Measurements from ENCODE around the gene LEUTX. TPM values are rescaled to one million over a fixed set of nuclear protein-coding genes. Genes with fewer than 3 reads are reported as not detected.
A peak's percentile ranks its signal among the peaks of the same experiment; 100 is the strongest.

The LEUTX gene
- total RNA-seq, 1 experiment from 2014 or later: not detected

- peak; percentile 53 for DNase-seq
- Histone ChIP-seq H3K27me3 (ENCODE audit: control insufficient read depth, insufficient read depth, low read length) (no peaks in the 10 kb centered on the region), H3K4me3 (ENCODE audit: insufficient read depth, low read depth, low read length) (peak overlapping the region; percentile 81; the same call in 1 of the 2 replicates)
These were observed 45.0 kb downstream of the LEUTX start for GRCh38 chr19:39823686-39824085.

GRCh38 chr19:39824143-39825092, 45.8 kb downstream of the LEUTX start:
- peak overlapping the region; percentile 81 for H3K4me3 ChIP-seq (ENCODE audit: insufficient read depth, low read depth, low read length)
- H3K36me3 ChIP-seq (replicated peaks; ENCODE audit: control insufficient read depth, insufficient read depth, low read length): no peaks in the 10 kb centered on the region
- peak; percentile 96 for DNase-seq
- no peaks in the 10 kb centered on the region for H3K27me3 ChIP-seq (ENCODE audit: control insufficient read depth, insufficient read depth, low read length)

More at GRCh38 chr19:39823686-39824085, 45.0 kb downstream of the LEUTX start:
- no peaks in the 10 kb centered on the region for H3K36me3 ChIP-seq (replicated peaks; ENCODE audit: control insufficient read depth, insufficient read depth, low read length)

- H3K36me3 ChIP-seq (replicated peaks; ENCODE audit: control insufficient read depth, insufficient read depth, low read length): no peaks in the 10 kb centered on the region; the same call in none of the 2 replicates
- peak overlapping the region; percentile 30 for H3K4me3 ChIP-seq (ENCODE audit: insufficient read depth, low read depth, low read length)
- no peaks in the 10 kb centered on the region for H3K27me3 ChIP-seq (ENCODE audit: control insufficient read depth, insufficient read depth, low read length)
These were observed 46.4 kb downstream of the LEUTX start for GRCh38 chr19:39825093-39825463.

GRCh38 chr19:39825531-39826076, 47.0 kb downstream of the LEUTX start:
- Histone ChIP-seq H3K27me3 (ENCODE audit: control insufficient read depth, insufficient read depth, low read length) (no peaks in the 10 kb centered on the region), H3K4me3 (ENCODE audit: insufficient read depth, low read depth, low read length) (no peak overlapping the region), H3K36me3 (replicated peaks; ENCODE audit: control insufficient read depth, insufficient read depth, low read length) (no peaks in the 10 kb centered on the region; the same call in none of the 2 replicates)
- DNase-seq: peak; percentile 51

More at GRCh38 chr19:39825093-39825463, 46.4 kb downstream of the LEUTX start:
- peak; percentile 54 for DNase-seq

GRCh38 chr19:39826311-39826945, 47.8 kb downstream of the LEUTX start:
- Histone ChIP-seq H3K36me3 (replicated peaks; ENCODE audit: control insufficient read depth, insufficient read depth, low read length) (peaks cover 2% of the 10 kb centered on the region), H3K4me3 (ENCODE audit: insufficient read depth, low read depth, low read length) (no peak overlapping the region), H3K27me3 (ENCODE audit: control insufficient read depth, insufficient read depth, low read length) (no peaks in the 10 kb centered on the region)
- DNase-seq: peak; percentile 49

- H3K4me3 ChIP-seq (ENCODE audit: insufficient read depth, low read depth, low read length): no peak overlapping the region
- no peaks in the 10 kb centered on the region for H3K27me3 ChIP-seq (ENCODE audit: control insufficient read depth, insufficient read depth, low read length)
- peaks cover 2% of the 10 kb centered on the region for H3K36me3 ChIP-seq (replicated peaks; ENCODE audit: control insufficient read depth, insufficient read depth, low read length)
- no peak for DNase-seq
These were observed 48.6 kb downstream of the LEUTX start for GRCh38 chr19:39827216-39827615.

- no peaks in the 10 kb centered on the region for H3K27me3 ChIP-seq (ENCODE audit: control insufficient read depth, insufficient read depth, low read length)
- peak; percentile 49 for DNase-seq
- H3K36me3 ChIP-seq (replicated peaks; ENCODE audit: control insufficient read depth, insufficient read depth, low read length): peaks cover 2% of the 10 kb centered on the region
- no peak overlapping the region for H3K4me3 ChIP-seq (ENCODE audit: insufficient read depth, low read depth, low read length)
These were observed 49.5 kb downstream of the LEUTX start for GRCh38 chr19:39828015-39828653.

GRCh38 chr19:39828654-39829032, 50.0 kb downstream of the LEUTX start:
- no peak for DNase-seq
- H3K36me3 ChIP-seq (replicated peaks; ENCODE audit: control insufficient read depth, insufficient read depth, low read length): peaks cover 2% of the 10 kb centered on the region
- no peaks in the 10 kb centered on the region for H3K27me3 ChIP-seq (ENCODE audit: control insufficient read depth, insufficient read depth, low read length)
- H3K4me3 ChIP-seq (ENCODE audit: insufficient read depth, low read depth, low read length): no peak overlapping the region

GRCh38 chr19:39829702-39830275, 51.1 kb downstream of the LEUTX start:
- peaks cover 7% of the 10 kb centered on the region for H3K36me3 ChIP-seq (replicated peaks; ENCODE audit: control insufficient read depth, insufficient read depth, low read length)
- H3K27me3 ChIP-seq (ENCODE audit: control insufficient read depth, insufficient read depth, low read length): no peaks in the 10 kb centered on the region
- no peak overlapping the region for H3K4me3 ChIP-seq (ENCODE audit: insufficient read depth, low read depth, low read length)
- DNase-seq: no peak

- peaks cover 10% of the 10 kb centered on the region for H3K36me3 ChIP-seq (replicated peaks; ENCODE audit: control insufficient read depth, insufficient read depth, low read length)
- no peak overlapping the region for H3K4me3 ChIP-seq (ENCODE audit: insufficient read depth, low read depth, low read length)
- DNase-seq: no peak
- no peaks in the 10 kb centered on the region for H3K27me3 ChIP-seq (ENCODE audit: control insufficient read depth, insufficient read depth, low read length)
These were observed 51.8 kb downstream of the LEUTX start for GRCh38 chr19:39830406-39830805.

GRCh38 chr19:39830847-39831246, 52.2 kb downstream of the LEUTX start:
- H3K4me3 ChIP-seq (ENCODE audit: insufficient read depth, low read depth, low read length): no peak overlapping the region
- DNase-seq: no peak
- no peaks in the 10 kb centered on the region for H3K27me3 ChIP-seq (ENCODE audit: control insufficient read depth, insufficient read depth, low read length)
- H3K36me3 ChIP-seq (replicated peaks; ENCODE audit: control insufficient read depth, insufficient read depth, low read length): peaks cover 13% of the 10 kb centered on the region

GRCh38 chr19:39831679-39832078, 53.0 kb downstream of the LEUTX start:
- Histone ChIP-seq H3K4me3 (ENCODE audit: insufficient read depth, low read depth, low read length) (no peak overlapping the region), H3K27me3 (ENCODE audit: control insufficient read depth, insufficient read depth, low read length) (no peaks in the 10 kb centered on the region), H3K36me3 (replicated peaks; ENCODE audit: control insufficient read depth, insufficient read depth, low read length) (peaks cover 22% of the 10 kb centered on the region)
- no peak for DNase-seq

GRCh38 chr19:39832341-39833083, 53.9 kb downstream of the LEUTX start:
- Histone ChIP-seq H3K4me3 (ENCODE audit: insufficient read depth, low read depth, low read length) (peak overlapping the region; percentile 78), H3K27me3 (ENCODE audit: control insufficient read depth, insufficient read depth, low read length) (no peaks in the 10 kb centered on the region), H3K36me3 (replicated peaks; ENCODE audit: control insufficient read depth, insufficient read depth, low read length) (peaks cover 29% of the 10 kb centered on the region)
- no peak for DNase-seq

GRCh38 chr19:39833160-39833463, 54.5 kb downstream of the LEUTX start:
- Histone ChIP-seq H3K4me3 (ENCODE audit: insufficient read depth, low read depth, low read length) (peak overlapping the region; percentile 78), H3K36me3 (replicated peaks; ENCODE audit: control insufficient read depth, insufficient read depth, low read length) (peaks cover 34% of the 10 kb centered on the region), H3K27me3 (ENCODE audit: control insufficient read depth, insufficient read depth, low read length) (no peaks in the 10 kb centered on the region)
- no peak for DNase-seq

Data from H7 (cell line).